CD4-positive, CD25-positive, alpha-beta regulatory T cell (primary cell): Measurements from ENCODE around the gene ACP7. TPM values are rescaled to one million over a fixed set of nuclear protein-coding genes. Genes with fewer than 3 reads are reported as not detected.

Experiments
- polyA plus RNA-seq, 4 donors: library from polyadenylated mRNA; unstranded; fragments of 300-500 nt; fragmentation: Illumina TruSeq; gene quantifications; one replicate each; pipeline ENCODE4 v1.2.3, GENCODE V29; 2021
- total RNA-seq: library from RNA; stranded (reverse); gene quantifications from one replicate; pipeline ENCODE4 v1.2.3, GENCODE V29; 2022

The ACP7 gene
- total and polyA plus RNA-seq, 5 donors from 2014 or later, result not detected

Other genes starting within 250 kb of the ACP7 start
- 503 TPM for gene HNRNPL, start 234.4 kb upstream of the ACP7 start, total RNA-seq
- 10 to 100 TPM; 66.3 to 93.6 (median 85.5) TPM for gene HNRNPL, start 234.4 kb upstream of the ACP7 start, polyA plus RNA-seq
- gene RINL, start 206.1 kb upstream of the ACP7 start, total RNA-seq, result 48.9 TPM
- gene RINL, start 206.1 kb upstream of the ACP7 start, polyA plus RNA-seq, result 10 to 100 TPM; 30.1 to 39.7 (median 36.5) TPM
- gene SIRT2, start 184.8 kb upstream of the ACP7 start, total RNA-seq, result 78.4 TPM
- 10 to 100 TPM; 33.8 to 52.0 (median 44.3) TPM for gene SIRT2, start 184.8 kb upstream of the ACP7 start, polyA plus RNA-seq
- gene NFKBIB, start 184.4 kb upstream of the ACP7 start, total RNA-seq, result 57.7 TPM
- 10 to 100 TPM in 3 of 4 donors, 1 to 10 TPM in 1; 9.0 to 18.9 (median 11.9) TPM for gene NFKBIB, start 184.4 kb upstream of the ACP7 start, polyA plus RNA-seq
- 0.91 TPM for gene CCER2, start 172.2 kb upstream of the ACP7 start, total RNA-seq
- gene CCER2, start 172.2 kb upstream of the ACP7 start, polyA plus RNA-seq, result not detected
- 16.1 TPM for gene SARS2, start 153.6 kb upstream of the ACP7 start, total RNA-seq
- gene SARS2, start 153.6 kb upstream of the ACP7 start, polyA plus RNA-seq, result 10 to 100 TPM; 13.1 to 15.6 (median 15.0) TPM
- 19.8 TPM for gene MRPS12, start 153.4 kb upstream of the ACP7 start, total RNA-seq
- 100 to 1,000 TPM in 3 of 4 donors, 10 to 100 TPM in 1; 97.2 to 114 (median 108) TPM for gene MRPS12, start 153.4 kb upstream of the ACP7 start, polyA plus RNA-seq
- gene FBXO17, start 108.6 kb upstream of the ACP7 start, total RNA-seq, result not detected
- gene FBXO17, start 108.6 kb upstream of the ACP7 start, polyA plus RNA-seq, result under 1 TPM in 2 of 4 donors, not detected in 2; 0.14 to 0.30 TPM
- 0.35 TPM for gene FBXO27, start 51.8 kb upstream of the ACP7 start, total RNA-seq
- gene FBXO27, start 51.8 kb upstream of the ACP7 start, polyA plus RNA-seq, result under 1 TPM in 3 of 4 donors, not detected in 1; 0.16 to 0.34 (median 0.22) TPM
- 10.9 TPM for gene PAK4, start 41.4 kb downstream of the ACP7 start, total RNA-seq
- 1 to 10 TPM in 3 of 4 donors, under 1 TPM in 1; 0.87 to 2.0 (median 1.5) TPM for gene PAK4, start 41.4 kb downstream of the ACP7 start, polyA plus RNA-seq
- not detected for gene NCCRP1, start 112.6 kb downstream of the ACP7 start, total RNA-seq
- gene NCCRP1, start 112.6 kb downstream of the ACP7 start, polyA plus RNA-seq, result not detected
- gene SYCN, start 119.9 kb downstream of the ACP7 start, total RNA-seq, result not detected
- not detected for gene SYCN, start 119.9 kb downstream of the ACP7 start, polyA plus RNA-seq
- gene IFNL3, start 160.6 kb downstream of the ACP7 start, total RNA-seq, result not detected
- gene IFNL3, start 160.6 kb downstream of the ACP7 start, polyA plus RNA-seq, result not detected
- gene IFNL4, start 164.5 kb downstream of the ACP7 start, total RNA-seq, result not detected
- not detected for gene IFNL4, start 164.5 kb downstream of the ACP7 start, polyA plus RNA-seq
- not detected for gene IFNL2, start 184.0 kb downstream of the ACP7 start, total RNA-seq
- gene IFNL2, start 184.0 kb downstream of the ACP7 start, polyA plus RNA-seq, result not detected
- gene IFNL1, start 212.0 kb downstream of the ACP7 start, total RNA-seq, result not detected
- not detected for gene IFNL1, start 212.0 kb downstream of the ACP7 start, polyA plus RNA-seq
- 4.9 TPM for gene LRFN1, start 236.5 kb downstream of the ACP7 start, total RNA-seq
- gene LRFN1, start 236.5 kb downstream of the ACP7 start, polyA plus RNA-seq, result 1 to 10 TPM; 2.1 to 4.9 (median 3.1) TPM